ENCODE results near the gene PACS2.

The PACS2 gene

DNA sequence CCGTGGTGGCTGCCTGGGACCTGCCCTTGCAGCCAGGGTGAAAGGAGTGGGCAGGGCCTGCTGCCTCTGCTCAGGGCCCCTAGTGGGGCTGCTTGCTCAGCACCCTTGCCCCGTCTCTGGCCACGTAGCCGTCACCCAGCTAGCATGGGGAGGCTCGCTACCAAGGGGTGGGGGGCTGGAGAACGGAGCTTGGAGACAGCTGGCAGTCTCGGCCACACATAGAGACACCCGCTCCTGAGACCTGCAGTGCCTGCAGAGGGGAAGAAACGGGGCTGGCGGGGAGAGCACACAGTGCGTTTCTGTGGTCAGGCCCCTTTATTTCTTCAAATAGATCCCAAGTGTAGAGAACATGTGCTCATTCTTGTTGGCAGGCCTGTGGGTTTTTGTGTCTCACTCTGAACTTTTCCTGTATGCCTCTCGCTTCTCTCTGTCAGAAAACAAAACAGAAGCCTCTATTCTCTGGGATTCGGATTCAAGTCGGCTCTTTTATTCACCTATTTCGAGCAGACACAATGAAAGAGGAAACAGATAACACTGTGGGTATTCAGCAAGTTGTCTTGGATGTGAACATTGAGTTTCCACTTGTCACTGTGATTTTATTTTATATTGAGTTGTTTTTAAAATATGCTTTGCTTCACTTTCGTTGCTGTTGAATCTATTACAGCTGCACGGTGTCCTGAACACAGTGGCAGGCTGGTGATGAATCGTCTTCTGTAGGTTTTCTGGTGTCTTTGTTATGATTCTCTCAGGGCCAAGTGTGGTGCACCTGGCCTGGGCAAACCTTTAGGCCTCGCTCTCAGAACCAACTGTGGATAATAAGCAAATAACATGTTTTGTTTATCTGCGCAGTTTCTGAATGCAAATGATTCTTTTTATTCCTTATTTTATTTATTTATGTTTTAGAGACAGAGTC lies 26.5 kb downstream of the PACS2 start:
- Histone ChIP-seq H3K36me3 (peaks cover 0 to 11% (median 0%) of the 10 kb centered on the region in 11 experiments; a peak in 7 of 22 replicates), H4K20me1 (peaks cover 56 to 96% (median 63%) of the 10 kb centered on the region in 11 experiments), H3K9me3 (replicated peaks in 1 of 11) (peaks cover 0 to 22% (median 20%) of the 10 kb centered on the region in 11 experiments; a peak in 17 of 22 replicates), H3K4me1 (peaks cover 42 to 59% (median 54%) of the 10 kb centered on the region in 10 experiments), H3K27ac (peak overlapping the region in 1 of 11 experiments; percentile 25; a peak in 1 of 22 replicates), H3K9ac (peak overlapping the region in 6 of 11 experiments; percentile 7 to 39 (median 30); a peak in 8 of 22 replicates), H3K4me3 (no peak overlapping the region), H3K4me2 (peak overlapping the region; percentile 59 to 88 (median 74)), H3K27me3 (no peaks in the 10 kb centered on the region)
- TF ChIP-seq Cebpa-rat (IDR thresholded peaks at IDR 0.05), result no peak

DNA sequence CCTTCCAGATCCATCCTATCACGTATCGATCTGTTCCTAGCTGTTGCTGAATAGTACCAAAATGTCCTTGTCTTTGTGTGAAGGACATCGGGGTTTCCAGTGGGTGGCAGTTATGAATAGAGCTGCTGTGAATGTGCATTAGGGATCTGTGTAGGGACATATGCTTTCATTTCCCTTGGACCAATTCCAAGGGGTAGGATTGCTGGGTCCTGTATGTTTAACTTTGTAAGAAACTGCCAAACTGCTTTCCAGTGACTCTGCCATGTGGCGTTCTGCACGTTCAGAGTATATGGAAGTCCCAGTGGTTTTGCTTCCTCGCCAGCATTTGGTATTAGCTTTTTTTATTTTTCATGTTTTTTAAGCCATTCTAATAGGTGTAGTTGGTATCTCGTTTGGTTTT lies 28.6 kb downstream of the PACS2 start:
- Histone ChIP-seq H3K9me3 (replicated peaks in 1 of 11) (peaks cover 0 to 22% (median 20%) of the 10 kb centered on the region in 11 experiments; a peak in 17 of 22 replicates), H3K4me3 (no peak overlapping the region), H3K27ac (no peak overlapping the region), H3K36me3 (peaks cover 0 to 6% (median 0%) of the 10 kb centered on the region in 11 experiments; a peak in 3 of 22 replicates), H3K4me1 (peaks cover 26 to 47% (median 37%) of the 10 kb centered on the region in 10 experiments), H4K20me1 (peaks cover 47 to 90% (median 53%) of the 10 kb centered on the region in 11 experiments), H3K4me2 (peak overlapping the region in 2 of 11 experiments; percentile 12 to 38; a peak in 3 of 22 replicates), H3K9ac (no peak overlapping the region), H3K27me3 (no peaks in the 10 kb centered on the region)
- TF ChIP-seq Cebpa-rat (IDR thresholded peaks at IDR 0.05), result no peak

DNA sequence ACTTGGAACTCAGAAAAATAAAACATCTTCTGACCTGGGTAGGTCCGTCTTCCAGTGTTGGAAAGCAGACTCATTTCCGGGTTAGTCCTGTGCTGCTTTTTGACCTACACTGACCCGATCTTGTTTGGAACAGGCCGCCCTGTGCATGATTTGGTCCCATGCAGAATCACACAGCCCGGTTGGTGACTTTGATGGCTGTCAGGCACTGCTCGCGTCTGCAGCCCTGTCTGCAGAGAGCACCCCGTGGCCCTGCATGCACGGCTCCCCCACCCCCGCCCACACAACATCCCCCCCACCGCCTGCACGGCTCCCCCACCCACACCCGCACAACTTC lies 31.6 kb downstream of the PACS2 start:
- H3K27ac ChIP-seq, result no peak overlapping the region
- peaks cover 7 to 30% (median 15%) of the 10 kb centered on the region in 10 experiments for H3K4me1 ChIP-seq
- H3K27me3 ChIP-seq, result no peaks in the 10 kb centered on the region
- H3K9me3 ChIP-seq (replicated peaks in 1 of 11), result peaks cover 0 to 22% (median 20%) of the 10 kb centered on the region in 11 experiments; a peak in 17 of 22 replicates
- H4K20me1 ChIP-seq, result peaks cover 29 to 88% (median 44%) of the 10 kb centered on the region in 11 experiments; a peak in 20 of 22 replicates
- H3K36me3 ChIP-seq, result peaks cover 0 to 21% (median 4%) of the 10 kb centered on the region in 11 experiments; a peak in 6 of 22 replicates
- H3K4me2 ChIP-seq, result no peak overlapping the region
- no peak overlapping the region for H3K4me3 ChIP-seq
- H3K9ac ChIP-seq, result no peak overlapping the region
- TF ChIP-seq Cebpa-rat (IDR thresholded peaks at IDR 0.05), result no peak

DNA sequence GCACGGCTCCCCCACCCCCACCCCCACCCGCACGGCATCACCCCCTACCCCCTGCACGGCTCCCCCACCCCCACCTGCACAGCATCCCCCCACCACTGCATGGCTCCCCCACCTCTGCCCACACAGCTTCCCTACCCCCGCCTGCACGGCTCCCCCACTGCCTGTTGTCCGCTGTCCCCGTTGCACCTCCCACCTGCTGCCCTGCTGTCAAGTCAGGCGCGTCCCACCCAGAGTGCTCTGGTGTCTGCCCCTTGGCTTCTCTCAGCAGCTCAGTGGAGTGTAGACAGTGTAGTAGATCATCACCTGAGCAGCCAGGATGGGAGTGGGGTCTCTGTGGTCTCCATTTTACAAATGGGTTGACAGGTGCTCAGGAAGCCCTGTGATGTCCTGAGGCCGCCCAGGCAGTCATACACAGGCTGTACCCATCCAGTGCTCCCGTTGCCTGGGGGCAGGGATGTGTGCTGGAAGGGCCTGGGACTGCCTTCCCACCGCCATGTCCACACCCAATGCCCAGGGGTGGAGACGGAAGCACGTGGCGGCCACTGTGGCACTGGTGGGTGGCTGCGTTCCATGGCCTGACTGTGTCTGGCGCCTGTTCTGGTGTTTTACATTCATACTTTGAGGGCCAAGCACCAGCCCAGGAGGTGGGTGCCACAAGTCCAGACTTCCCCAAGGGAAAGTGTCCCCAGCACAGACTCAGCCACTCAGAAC lies 32.5 kb downstream of the PACS2 start:
- no peaks in the 10 kb centered on the region for H3K27me3 ChIP-seq
- H3K27ac ChIP-seq, result no peak overlapping the region
- no peak overlapping the region for H3K4me3 ChIP-seq
- H3K9ac ChIP-seq, result no peak overlapping the region; a peak in 1 of 22 replicates
- H3K36me3 ChIP-seq, result peaks cover 0 to 21% (median 4%) of the 10 kb centered on the region in 11 experiments; a peak in 6 of 22 replicates
- H3K4me1 ChIP-seq, result peaks cover 6 to 30% (median 13%) of the 10 kb centered on the region in 10 experiments
- peaks cover 0 to 22% (median 20%) of the 10 kb centered on the region in 11 experiments; a peak in 17 of 22 replicates for H3K9me3 ChIP-seq (replicated peaks in 1 of 11)
- no peak for TF ChIP-seq Cebpa-rat (IDR thresholded peaks at IDR 0.05)
- peaks cover 28 to 88% (median 46%) of the 10 kb centered on the region in 11 experiments; a peak in 20 of 22 replicates for H4K20me1 ChIP-seq
- H3K4me2 ChIP-seq, result peak overlapping the region in 3 of 11 experiments; percentile 10 to 38 (median 36); a peak in 4 of 22 replicates

DNA sequence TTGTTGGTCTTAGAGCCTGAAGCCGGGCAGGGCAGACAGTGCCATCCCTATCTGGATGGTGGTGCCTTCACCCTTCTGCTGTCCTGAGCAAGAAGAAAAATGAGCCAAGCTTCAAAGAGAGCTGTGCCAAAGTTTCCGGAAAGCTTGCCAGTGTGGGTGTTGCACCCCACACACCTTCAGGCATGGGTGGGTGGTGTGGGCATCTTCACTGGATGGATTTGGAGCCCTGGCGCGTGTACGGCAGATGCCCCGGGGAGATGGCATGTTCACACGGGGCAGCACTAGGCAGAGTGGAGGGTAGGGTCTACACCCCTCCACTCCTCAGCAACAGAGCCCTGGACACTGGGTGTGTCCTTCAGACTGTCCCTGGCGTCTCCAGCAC lies 33.0 kb downstream of the PACS2 start:
- TF ChIP-seq Cebpa-rat (IDR thresholded peaks at IDR 0.05), result no peak
- Histone ChIP-seq H3K27ac (no peak overlapping the region), H3K4me1 (peaks cover 10 to 35% (median 14%) of the 10 kb centered on the region in 10 experiments)

DNA sequence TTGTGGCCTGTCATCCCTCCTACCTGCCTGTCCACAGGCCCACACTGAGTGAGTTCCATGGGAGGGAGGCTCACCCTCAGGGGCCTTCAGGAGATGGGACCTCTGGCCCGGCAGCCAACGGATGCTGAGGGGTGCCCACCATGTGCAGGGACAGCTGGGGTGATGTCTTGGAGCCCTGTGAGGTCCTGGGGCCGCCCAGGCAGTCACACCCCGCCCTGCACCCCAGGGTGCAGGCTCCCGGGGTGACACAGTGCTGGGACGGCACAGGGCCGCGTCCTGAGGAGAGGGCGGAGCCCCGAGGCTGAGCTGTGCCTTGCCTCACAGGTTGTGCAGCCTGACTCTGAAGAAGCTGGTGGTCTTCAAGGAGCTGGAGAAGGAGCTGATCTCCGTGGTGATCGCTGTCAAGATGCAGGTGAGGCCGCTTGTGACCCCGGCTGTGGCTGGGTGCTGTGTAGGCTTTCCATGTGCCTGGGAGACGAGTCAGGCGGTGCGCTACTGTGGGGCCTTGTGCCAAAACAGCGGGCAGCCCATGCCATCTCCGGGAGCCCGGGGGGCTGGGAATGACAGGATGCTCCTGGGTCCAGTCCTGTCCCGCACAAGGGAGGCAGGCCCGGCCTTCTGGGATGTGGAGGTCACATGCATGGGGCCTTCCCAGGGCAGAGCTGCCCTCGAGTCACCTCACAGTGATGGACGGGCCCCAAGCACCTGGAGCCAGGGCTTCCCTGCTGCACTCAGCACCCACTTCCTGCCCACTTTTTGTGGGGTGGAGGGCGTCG lies 33.8 kb downstream of the PACS2 start:
- H3K27me3 ChIP-seq, result no peaks in the 10 kb centered on the region
- no peak overlapping the region for H3K4me3 ChIP-seq
- no peak for TF ChIP-seq Cebpa-rat (IDR thresholded peaks at IDR 0.05)
- H4K20me1 ChIP-seq, result peaks cover 28 to 87% (median 51%) of the 10 kb centered on the region in 11 experiments; a peak in 19 of 22 replicates
- H3K9ac ChIP-seq, result peak overlapping the region in 1 of 11 experiments; percentile 11; a peak in 3 of 22 replicates
- no peak overlapping the region for H3K27ac ChIP-seq
- peaks cover 6 to 37% (median 16%) of the 10 kb centered on the region in 10 experiments; a peak in 19 of 20 replicates for H3K4me1 ChIP-seq
- peaks cover 0 to 22% (median 20%) of the 10 kb centered on the region in 11 experiments; a peak in 17 of 22 replicates for H3K9me3 ChIP-seq (replicated peaks in 1 of 11)
- no peak overlapping the region for H3K4me2 ChIP-seq
- peaks cover 0 to 21% (median 4%) of the 10 kb centered on the region in 11 experiments; a peak in 6 of 22 replicates for H3K36me3 ChIP-seq

More for the DNA sequence above, 33.0 kb downstream of the PACS2 start:
- Histone ChIP-seq H3K27me3 (no peaks in the 10 kb centered on the region), H3K9ac (no peak overlapping the region; a peak in 1 of 22 replicates), H3K9me3 (replicated peaks in 1 of 11) (peaks cover 0 to 22% (median 20%) of the 10 kb centered on the region in 11 experiments; a peak in 17 of 22 replicates), H4K20me1 (peaks cover 28 to 87% (median 49%) of the 10 kb centered on the region in 11 experiments; a peak in 19 of 22 replicates), H3K36me3 (peaks cover 0 to 21% (median 4%) of the 10 kb centered on the region in 11 experiments; a peak in 6 of 22 replicates), H3K4me2 (no peak overlapping the region; a peak in 1 of 22 replicates), H3K4me3 (no peak overlapping the region)

DNA sequence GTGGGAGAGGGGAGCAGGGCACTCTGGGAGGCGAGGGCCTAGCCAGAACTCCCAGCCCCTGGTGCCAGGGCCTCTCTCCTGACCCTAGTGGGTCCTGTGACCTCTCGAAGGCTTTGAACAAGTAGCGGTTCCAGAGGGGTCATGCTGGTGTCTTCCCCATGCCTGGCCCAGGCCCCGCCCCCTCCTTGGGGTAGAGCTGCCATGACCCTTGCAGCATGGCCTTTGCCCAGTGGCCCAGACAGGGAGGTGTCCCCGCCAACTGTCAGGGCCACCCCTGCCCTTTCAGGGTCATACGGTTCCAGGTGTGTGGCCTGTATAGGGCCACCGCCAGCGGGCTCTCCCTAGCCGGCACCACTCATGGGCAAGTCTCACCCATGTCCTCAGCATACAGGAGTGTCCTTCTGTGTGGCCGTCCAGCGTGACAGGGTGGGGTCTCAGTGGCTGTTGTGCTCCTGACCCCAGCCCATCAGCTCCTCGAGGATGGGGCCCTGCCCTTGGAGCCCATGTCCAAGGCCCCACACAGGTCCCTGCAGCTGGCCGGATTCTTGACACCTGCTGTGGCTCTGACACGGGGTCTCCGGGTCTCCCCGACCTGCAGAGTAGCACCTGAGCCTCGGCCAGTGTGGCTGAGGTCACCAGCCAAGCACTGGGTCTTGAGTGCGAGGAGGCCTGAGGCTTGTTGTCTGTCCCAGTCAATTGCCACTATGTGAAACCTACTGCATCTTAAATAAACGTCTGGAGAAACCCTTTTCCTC lies 34.6 kb downstream of the PACS2 start:
- TF ChIP-seq Cebpa-rat (IDR thresholded peaks at IDR 0.05), result no peak
- peaks cover 4 to 40% (median 16%) of the 10 kb centered on the region in 10 experiments; a peak in 18 of 20 replicates for H3K4me1 ChIP-seq
- no peak overlapping the region for H3K4me3 ChIP-seq
- H3K27me3 ChIP-seq, result no peaks in the 10 kb centered on the region
- peaks cover 0 to 27% (median 6%) of the 10 kb centered on the region in 11 experiments; a peak in 6 of 22 replicates for H3K36me3 ChIP-seq
- peak overlapping the region in 1 of 11 experiments; percentile 6; a peak in 1 of 22 replicates for H3K27ac ChIP-seq
- peaks cover 28 to 80% (median 51%) of the 10 kb centered on the region in 11 experiments; a peak in 18 of 22 replicates for H4K20me1 ChIP-seq
- peak overlapping the region in 1 of 11 experiments; percentile 29; a peak in 2 of 22 replicates for H3K9ac ChIP-seq
- no peak overlapping the region for H3K4me2 ChIP-seq
- peaks cover 0 to 18% (median 15%) of the 10 kb centered on the region in 11 experiments; a peak in 17 of 22 replicates for H3K9me3 ChIP-seq (replicated peaks in 1 of 11)
